GM12891 (cell line): Measurements from ENCODE around the gene CCNQ.

Experiments
- DNase-seq: peaks from one replicate; pipeline ENCODE4 v3.0.0; 2011; ENCODE audit warnings: low spot score; ENCODE audit not compliant: insufficient read length
- FAIRE-seq: peaks from 2 replicates; lab custom pipeline; 2011; peaks lifted over from hg19 to GRCh38; lab: Jason Lieb, UNC
- PAX5 ChIP-seq: IDR thresholded peaks from 2 replicates; pipeline ENCODE4 v1.6.1; 2011; ENCODE audit warnings: low read length, moderate library complexity, mild to moderate bottlenecking; ENCODE audit not compliant: insufficient read depth, severe bottlenecking
- POLR2A ChIP-seq: IDR thresholded peaks from 2 replicates; pipeline ENCODE4 v1.6.1; 2011; ENCODE audit warnings: low read depth, low read length, control low read depth
- POLR2AphosphoS5 ChIP-seq: IDR thresholded peaks from 2 replicates; pipeline ENCODE4 v1.6.1; 2011; ENCODE audit warnings: low read depth, low read length, control low read depth
- POU2F2 ChIP-seq: IDR thresholded peaks from 2 replicates; pipeline ENCODE4 v1.6.1; 2011; ENCODE audit warnings: low read depth, mild to moderate bottlenecking, control low read depth, low read length, moderate library complexity
- SPI1 ChIP-seq: IDR thresholded peaks from 2 replicates; pipeline ENCODE4 v1.6.1; 2011; ENCODE audit warnings: low read depth, low read length, control low read depth
- TAF1 ChIP-seq: IDR thresholded peaks from 2 replicates; pipeline ENCODE4 v1.6.1; 2011; ENCODE audit warnings: low read depth, low read length, control low read depth

The CCNQ gene

DNA sequence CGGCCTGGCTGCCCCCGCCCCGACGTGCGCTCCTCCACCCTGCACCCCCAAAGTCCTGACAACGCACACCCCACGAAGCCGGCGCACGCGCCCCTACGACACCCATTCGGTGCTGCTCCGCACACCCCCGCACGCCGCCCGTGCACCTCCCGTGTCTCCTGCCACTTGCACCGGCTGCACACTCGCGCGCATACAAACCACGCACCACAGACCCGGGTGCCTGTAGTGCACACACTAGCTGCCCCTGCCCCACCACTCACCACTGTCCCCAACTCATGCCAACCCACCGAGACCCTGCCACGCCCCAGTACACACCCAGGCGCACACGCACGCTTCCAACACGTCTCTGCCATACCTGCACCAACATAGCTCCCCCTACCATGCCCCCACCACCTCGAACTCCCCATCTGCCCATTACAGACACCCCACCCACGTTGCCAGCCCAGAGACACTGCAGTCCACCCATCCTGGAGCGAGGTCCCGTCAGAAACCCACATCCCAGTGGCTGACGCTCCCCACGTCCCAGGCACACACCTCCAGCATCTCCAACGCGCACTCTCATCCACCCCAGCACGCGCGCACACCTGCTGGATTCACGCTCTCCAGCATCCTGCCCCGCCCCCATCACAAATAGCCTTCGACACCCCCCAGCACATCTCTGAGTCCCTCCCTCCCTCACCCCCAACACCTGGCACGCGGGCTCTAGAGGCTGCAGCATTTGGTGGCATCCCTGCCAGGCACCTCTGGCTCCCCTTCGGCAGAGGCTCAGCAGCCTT is 43.9 kb upstream of the CCNQ start:
- FAIRE-seq (no peak), DNase-seq (no peak)
- TF ChIP-seq POLR2A = no peak
- no peak for TF ChIP-seq TAF1
- TF ChIP-seq POLR2AphosphoS5 = no peak
- no peak for TF ChIP-seq SPI1

DNA sequence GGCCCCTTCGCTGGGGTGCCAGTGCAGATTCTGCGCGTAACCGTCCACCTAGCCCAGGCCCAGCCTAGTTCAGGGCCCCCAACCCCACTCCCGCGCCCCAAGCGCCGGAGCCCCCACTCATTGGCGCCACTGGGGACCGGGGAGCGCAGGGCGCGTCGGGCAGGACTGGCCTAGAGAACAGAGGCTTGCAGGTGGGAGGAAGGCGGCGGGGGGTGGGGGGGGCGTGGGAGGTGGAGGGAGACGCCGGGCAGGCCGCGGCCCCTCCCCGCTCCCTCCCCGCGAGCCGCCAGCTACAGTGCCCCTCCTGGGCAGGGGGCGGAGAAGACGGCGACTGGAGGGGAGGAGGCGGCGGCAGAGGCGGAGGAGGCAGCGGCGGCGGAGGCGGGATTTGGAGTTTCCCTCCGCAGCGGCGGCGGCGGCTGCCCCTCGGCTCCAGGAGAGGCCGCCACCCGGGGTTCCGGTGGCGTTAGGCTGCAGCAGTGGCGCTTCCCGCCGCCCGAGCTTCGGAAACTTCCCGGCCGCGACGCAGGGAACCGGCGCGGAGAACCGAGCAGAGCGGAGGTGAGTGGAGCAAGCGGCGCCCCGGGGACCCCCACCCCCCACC is 43.2 kb upstream of the CCNQ start:
- DNase-seq (no peak), FAIRE-seq (no peak)
- TF ChIP-seq POLR2AphosphoS5 (no peak), SPI1 (no peak), TAF1 (no peak), POLR2A (no peak), POU2F2 (no peak), PAX5 (no peak)

DNA sequence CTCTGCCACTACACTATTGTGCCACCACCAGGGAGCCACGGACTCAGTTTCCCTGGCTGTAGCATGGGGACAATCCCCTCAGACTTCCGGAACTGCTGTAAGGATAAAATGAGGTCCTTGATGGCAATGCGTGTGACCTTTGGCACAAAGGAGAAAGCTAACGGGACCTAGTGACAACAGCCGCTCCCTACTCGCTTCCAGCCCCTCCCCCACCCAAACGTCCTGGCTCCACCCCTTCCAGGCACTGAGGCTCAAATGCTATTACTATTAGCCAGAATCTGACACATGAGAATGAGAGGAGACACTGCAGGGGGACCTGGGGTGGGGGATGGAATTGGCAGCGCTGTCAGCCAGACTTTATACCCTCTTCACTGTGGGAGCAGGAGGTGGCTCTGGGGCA is 42.7 kb upstream of the CCNQ start:
- FAIRE-seq (no peak), DNase-seq (no peak)
- TF ChIP-seq TAF1 (no peak), POLR2AphosphoS5 (no peak), SPI1 (no peak), PAX5 (no peak), POU2F2 (no peak), POLR2A (no peak)

DNA sequence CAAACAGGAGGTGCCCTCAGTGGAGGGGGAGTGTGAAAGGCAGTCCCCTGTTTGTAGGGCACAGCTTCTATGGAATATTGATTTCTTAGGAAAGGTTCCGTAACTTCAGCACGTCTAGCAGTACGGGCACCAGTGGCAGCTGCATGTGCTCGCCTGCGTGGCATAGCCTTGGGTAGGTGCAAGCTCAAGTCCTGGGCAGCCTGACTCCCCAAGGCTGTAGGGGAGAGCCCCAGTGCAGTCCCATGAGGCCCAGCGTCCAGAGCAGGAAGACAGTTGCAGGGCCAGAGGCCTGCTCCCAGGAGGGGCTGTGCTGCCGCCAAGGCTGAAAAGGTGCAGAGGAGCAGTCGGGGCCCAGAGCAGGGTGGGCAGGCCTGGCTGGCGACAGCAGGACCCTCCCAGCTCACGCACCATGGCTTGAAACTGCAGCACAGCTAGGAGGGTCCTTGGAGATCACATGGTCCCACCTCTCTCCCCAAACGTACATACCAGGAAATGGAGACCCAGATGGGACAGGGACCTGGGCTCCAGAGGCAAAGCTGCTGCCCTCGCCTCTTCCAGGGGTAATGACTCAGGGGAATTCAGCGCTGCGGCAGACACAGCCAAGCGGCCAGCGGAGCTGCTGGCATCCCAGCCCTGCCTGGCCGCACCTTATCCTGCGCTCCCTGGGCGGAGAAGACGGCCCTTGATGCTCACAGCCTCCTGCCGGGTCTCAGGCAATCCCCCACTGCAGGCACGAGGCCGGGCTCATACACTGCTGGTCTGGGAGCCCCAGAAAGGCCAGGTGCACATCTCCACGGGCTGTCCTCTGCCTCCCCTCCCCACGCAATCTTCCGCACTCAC is 42.0 kb upstream of the CCNQ start:
- no peak for FAIRE-seq
- no peak for DNase-seq
- TF ChIP-seq POLR2AphosphoS5 = no peak
- TF ChIP-seq TAF1 = no peak
- no peak for TF ChIP-seq PAX5
- no peak for TF ChIP-seq SPI1

DNA sequence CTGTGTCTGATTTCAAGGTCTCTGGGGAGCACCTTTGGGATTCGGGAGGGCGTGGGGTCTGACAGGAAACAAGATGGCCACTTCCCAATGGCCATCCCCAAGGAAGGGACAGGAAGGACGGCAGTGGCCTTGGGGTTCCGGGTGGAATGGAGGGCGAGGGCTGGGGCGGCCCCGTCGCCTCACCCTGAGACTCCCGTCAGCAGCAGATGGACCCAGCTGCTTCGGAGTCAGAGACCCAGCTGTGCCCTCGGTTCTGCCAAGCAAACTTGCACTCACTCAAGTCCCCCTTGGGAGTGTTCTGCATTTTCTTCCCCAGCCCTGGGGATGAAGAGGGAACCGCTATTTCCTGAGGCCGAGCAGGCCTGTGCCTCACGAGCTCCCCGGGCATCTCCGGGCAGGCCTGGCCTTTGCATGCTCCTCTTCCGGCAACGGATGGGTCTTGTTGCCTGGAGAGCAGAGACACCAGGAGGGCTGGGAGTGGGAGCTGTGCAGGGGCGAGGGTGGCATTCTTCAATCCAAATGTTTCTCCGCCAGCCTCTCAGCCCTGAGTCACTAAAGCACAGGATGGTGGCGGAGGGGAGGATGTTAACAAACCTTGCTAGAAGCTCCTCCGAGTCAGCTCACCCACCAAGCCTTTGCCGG is 41.2 kb upstream of the CCNQ start:
- no peak for DNase-seq
- no peak for FAIRE-seq
- TF ChIP-seq POLR2A (no peak), SPI1 (no peak), POLR2AphosphoS5 (no peak), POU2F2 (no peak), PAX5 (no peak), TAF1 (no peak)

DNA sequence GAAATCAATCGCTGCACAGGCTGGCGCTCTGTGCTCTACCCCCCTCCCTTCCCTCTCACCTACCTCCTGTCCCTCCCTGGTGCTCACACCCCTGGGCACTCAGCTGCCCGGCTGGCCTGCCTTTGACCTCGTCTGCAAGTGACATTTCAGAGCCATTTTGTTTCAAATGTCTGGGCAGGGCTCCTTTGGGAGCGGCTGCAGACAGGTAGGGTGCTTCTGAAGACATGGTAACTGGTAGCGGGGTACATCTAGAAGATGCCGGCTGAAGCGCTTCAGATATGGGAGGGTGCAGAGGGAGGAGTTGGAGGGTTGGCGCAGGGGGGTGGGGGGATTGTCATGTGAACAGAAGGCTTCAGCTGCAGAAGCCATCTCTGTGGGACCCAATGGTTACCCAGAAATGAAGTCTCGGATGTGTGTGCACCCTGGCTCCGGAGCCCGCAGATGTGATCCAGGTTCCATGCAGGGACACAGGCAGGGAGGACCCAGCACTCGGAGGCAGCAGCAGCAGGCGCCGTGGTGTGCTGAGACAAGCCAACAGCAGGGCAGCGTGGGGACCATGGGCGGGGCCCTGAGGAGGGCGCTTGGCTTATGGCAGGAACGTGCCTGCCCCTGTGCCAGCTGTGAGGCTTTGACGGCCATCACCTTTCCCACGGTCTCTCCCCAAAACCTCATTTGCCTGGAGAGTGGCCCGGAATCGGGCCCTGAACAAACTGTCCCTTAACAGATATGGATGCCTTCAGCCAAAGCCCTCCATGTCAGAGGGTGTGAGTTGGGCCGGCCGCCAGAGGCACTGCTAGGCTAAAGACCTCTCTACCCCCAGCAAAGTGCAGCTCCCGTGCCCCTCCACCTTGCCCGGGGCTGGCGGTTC is 40.5 kb upstream of the CCNQ start:
- DNase-seq = no peak
- FAIRE-seq = no peak
- TF ChIP-seq TAF1 = no peak
- TF ChIP-seq PAX5 = no peak
- no peak for TF ChIP-seq POLR2AphosphoS5
- no peak for TF ChIP-seq POLR2A
- no peak for TF ChIP-seq POU2F2
- TF ChIP-seq SPI1 = no peak

DNA sequence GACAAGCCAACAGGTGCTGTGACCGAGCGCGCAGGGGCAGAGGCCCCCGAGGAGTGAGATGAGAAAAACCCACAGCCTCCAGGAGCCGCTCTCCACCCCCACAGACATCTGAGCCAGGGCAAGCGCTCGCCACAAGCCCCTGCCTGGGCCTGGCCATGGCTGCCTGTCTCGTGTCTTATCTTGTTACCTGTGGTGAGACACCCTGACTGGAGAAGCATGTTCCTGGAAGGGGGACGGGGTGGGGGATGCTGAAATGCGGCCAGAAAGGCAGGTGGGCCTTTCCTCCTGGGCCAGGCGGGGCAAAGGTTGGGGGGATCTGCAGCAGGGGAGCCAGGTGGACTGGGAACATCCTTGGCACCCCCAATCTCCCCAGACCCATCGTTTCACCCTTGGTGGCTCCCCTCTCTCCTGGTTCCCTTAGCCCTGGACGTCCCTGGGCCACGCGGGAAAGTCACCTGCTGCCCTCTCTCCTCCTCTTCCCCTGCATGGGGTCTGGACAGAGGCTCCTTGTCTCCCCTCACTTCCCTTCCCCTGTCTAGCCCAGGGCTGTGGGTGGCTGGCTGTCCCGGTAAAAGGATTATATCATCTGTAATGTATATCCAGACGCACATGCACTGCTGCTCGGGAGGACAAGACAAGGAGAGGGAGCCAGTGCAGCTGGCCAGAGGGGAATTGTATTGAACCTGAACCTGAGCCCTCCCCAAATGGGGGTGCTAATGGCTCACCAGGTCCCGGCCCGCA is 39.7 kb upstream of the CCNQ start:
- TF ChIP-seq POU2F2 = no peak
- no peak for TF ChIP-seq TAF1
- no peak for TF ChIP-seq PAX5
- no peak for TF ChIP-seq POLR2AphosphoS5
- TF ChIP-seq SPI1 = no peak
- TF ChIP-seq POLR2A = no peak
- DNase-seq (no peak), FAIRE-seq (no peak)

DNA sequence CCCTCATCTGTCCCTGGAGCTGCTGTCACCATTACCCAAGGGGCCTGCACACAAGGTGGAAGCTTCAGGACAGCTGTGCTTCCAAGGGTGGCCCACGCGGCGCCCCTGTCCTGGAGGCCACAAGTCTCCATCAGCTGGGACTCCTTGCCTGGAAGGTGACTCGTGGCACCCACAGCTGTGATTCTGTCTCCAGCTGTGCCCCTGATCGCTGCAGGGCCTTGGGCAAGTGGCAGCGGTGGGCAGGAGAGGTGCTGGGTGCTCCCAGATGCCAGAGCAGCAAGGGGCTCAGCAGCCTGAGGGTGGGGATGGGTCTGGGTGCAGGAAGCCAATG is 39.1 kb upstream of the CCNQ start:
- FAIRE-seq (no peak), DNase-seq (no peak)
- TF ChIP-seq TAF1 (no peak), PAX5 (no peak), POU2F2 (no peak), SPI1 (no peak), POLR2A (no peak), POLR2AphosphoS5 (no peak)
